Chondrocyte (in vitro differentiated cells): ENCODE measurements around the gene CSNK2A2. TPM values are rescaled to one million over a fixed set of nuclear protein-coding genes. Genes with fewer than 3 reads are reported as not detected.

ENCODE experiments used
- DNase-seq: peaks from one replicate; pipeline ENCODE4 v3.0.0; 2021; ENCODE audit warnings: mixed read lengths, low spot score
- H3K27ac Mint-ChIP-seq: one replicate; pipeline ENCODE4 v1.8.0; 2021; ENCODE audit warnings: mild to moderate bottlenecking, moderate library complexity, mixed read lengths; ENCODE audit not compliant: unreplicated experiment
- H3K27me3 Mint-ChIP-seq: 2 replicates; pipeline ENCODE4 v1.8.0; 2021; ENCODE audit warnings: low read depth, mixed read lengths
- H3K36me3 Mint-ChIP-seq: 2 replicates; pipeline ENCODE4 v1.8.0; 2021; ENCODE audit warnings: low read depth, mixed read lengths
- H3K4me1 Mint-ChIP-seq: 2 replicates; pipeline ENCODE4 v1.8.0; 2021; ENCODE audit warnings: low read depth, mild to moderate bottlenecking, mixed read lengths
- H3K4me3 Mint-ChIP-seq: one replicate; pipeline ENCODE4 v1.8.0; 2021; ENCODE audit warnings: mild to moderate bottlenecking, moderate library complexity, mixed read lengths; ENCODE audit not compliant: unreplicated experiment
- H3K9me3 Mint-ChIP-seq: 2 replicates; pipeline ENCODE4 v1.8.0; 2021; ENCODE audit warnings: low read depth, mixed read lengths
- CTCF ChIP-seq: fragments of 200-600 bp; sonication (generic); IDR thresholded peaks from 2 replicates; pipeline ENCODE4 v1.5.0; 2021; ENCODE audit warnings: antibody characterized with exemption, mild to moderate bottlenecking, moderate library complexity
- long read RNA-seq: library from polyadenylated mRNA; stranded (forward); transcript quantifications from one replicate; pipeline ENCODE4 v2.0.0, GENCODE V29; 2021
- total RNA-seq: library from RNA; stranded (reverse); gene quantifications from 3 replicates; pipeline ENCODE4 v1.2.1, GENCODE V29; 2021

CSNK2A2 gene
- total RNA-seq: 55.2 to 70.8 TPM (median 69.6 TPM) in 3 replicates
- long read RNA-seq, full-length matches to known transcripts: 14 of 35 reads
- long read RNA-seq, partial matches to known transcripts: 11 of 35 reads
- long read RNA-seq, other reads (novel, unspliced or antisense): 10 of 35 reads

GRCh38 chr16:58198022-58198683 is at the start of gene CSNK2A2:
Gene CSNK2A2 (minus strand): TSS chr16:58198106. CDS start chr16:58197736, 370 bp downstream.
- Mint-ChIP-seq H3K27ac (peak within 1 kb of the TSS; percentile 61), H3K9me3 (no peaks in the 10 kb centered on the region), H3K27me3 (peaks cover 16% of the 10 kb centered on the region), H3K4me3 (peak within 1 kb of the TSS; percentile 89), H3K36me3 (peaks cover 7% of the 10 kb centered on the region), H3K4me1 (peaks cover 20% of the 10 kb centered on the region)
- no peak for DNase-seq
- peak; percentile 67 for TF ChIP-seq CTCF

- TF ChIP-seq CTCF: no peak
- no peaks in the 10 kb centered on the region for H3K9me3 Mint-ChIP-seq
- H3K4me3 Mint-ChIP-seq: no peak overlapping the region
- peaks cover 46% of the 10 kb centered on the region for H3K27me3 Mint-ChIP-seq
- no peak for DNase-seq
- no peaks in the 10 kb centered on the region for H3K4me1 Mint-ChIP-seq
- H3K36me3 Mint-ChIP-seq: no peaks in the 10 kb centered on the region
- no peak overlapping the region for H3K27ac Mint-ChIP-seq
These were observed 45.7 kb upstream of the CSNK2A2 start for GRCh38 chr16:58243528-58244004.

- H3K4me3 Mint-ChIP-seq: peak overlapping the region; percentile 77
- no peak overlapping the region for H3K27ac Mint-ChIP-seq
- TF ChIP-seq CTCF: no peak
- H3K36me3 Mint-ChIP-seq: no peaks in the 10 kb centered on the region
- peaks cover 48% of the 10 kb centered on the region for H3K27me3 Mint-ChIP-seq
- no peaks in the 10 kb centered on the region for H3K9me3 Mint-ChIP-seq
- DNase-seq: no peak
- peaks cover 8% of the 10 kb centered on the region for H3K4me1 Mint-ChIP-seq
These were observed 38.9 kb upstream of the CSNK2A2 start for GRCh38 chr16:58236831-58237230.

GRCh38 chr16:58236231-58236690 is 38.4 kb upstream of the CSNK2A2 start:
- no peak for TF ChIP-seq CTCF
- H3K36me3 Mint-ChIP-seq: no peaks in the 10 kb centered on the region
- peak overlapping the region; percentile 77 for H3K4me3 Mint-ChIP-seq
- DNase-seq: no peak
- peaks cover 46% of the 10 kb centered on the region for H3K27me3 Mint-ChIP-seq
- H3K9me3 Mint-ChIP-seq: no peaks in the 10 kb centered on the region
- H3K4me1 Mint-ChIP-seq: peaks cover 8% of the 10 kb centered on the region
- no peak overlapping the region for H3K27ac Mint-ChIP-seq

- TF ChIP-seq CTCF: no peak
- peak overlapping the region; percentile 77 for H3K4me3 Mint-ChIP-seq
- no peak for DNase-seq
- peaks cover 46% of the 10 kb centered on the region for H3K27me3 Mint-ChIP-seq
- H3K9me3 Mint-ChIP-seq: no peaks in the 10 kb centered on the region
- H3K36me3 Mint-ChIP-seq: no peaks in the 10 kb centered on the region
- no peak overlapping the region for H3K27ac Mint-ChIP-seq
- H3K4me1 Mint-ChIP-seq: peaks cover 8% of the 10 kb centered on the region
These were observed 37.8 kb upstream of the CSNK2A2 start for GRCh38 chr16:58235663-58236062.
